ENCODE measurements around the gene TUBGCP3.

Gene TUBGCP3

GRCh38 chr13:112615391-112615790, 27.4 kb upstream of the TUBGCP3 start:
- DNase-seq = no peak

DNA sequence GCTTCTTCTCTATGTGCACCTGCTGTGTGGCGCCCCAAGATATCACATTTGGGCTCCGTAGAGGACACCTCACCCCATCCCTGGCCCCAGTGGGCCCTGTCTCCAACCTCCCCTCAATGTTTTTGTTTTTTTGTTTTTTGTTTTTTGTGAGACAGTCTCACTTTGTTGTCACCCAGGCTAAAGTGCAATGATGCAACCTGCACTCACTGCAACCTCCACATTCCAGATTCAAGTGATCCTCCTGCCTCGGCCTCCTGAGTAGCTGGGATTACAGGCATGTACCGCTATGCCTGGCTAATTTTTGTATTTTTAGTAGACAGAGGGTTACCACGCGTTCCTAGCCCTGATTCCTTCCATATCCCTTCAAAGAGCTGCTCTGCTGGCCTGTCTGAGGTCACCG, 26.9 kb upstream of the TUBGCP3 start:
- DNase-seq = no peak

GRCh38 chr13:112608212-112608611, 20.3 kb upstream of the TUBGCP3 start:
- DNase-seq = no peak

DNA sequence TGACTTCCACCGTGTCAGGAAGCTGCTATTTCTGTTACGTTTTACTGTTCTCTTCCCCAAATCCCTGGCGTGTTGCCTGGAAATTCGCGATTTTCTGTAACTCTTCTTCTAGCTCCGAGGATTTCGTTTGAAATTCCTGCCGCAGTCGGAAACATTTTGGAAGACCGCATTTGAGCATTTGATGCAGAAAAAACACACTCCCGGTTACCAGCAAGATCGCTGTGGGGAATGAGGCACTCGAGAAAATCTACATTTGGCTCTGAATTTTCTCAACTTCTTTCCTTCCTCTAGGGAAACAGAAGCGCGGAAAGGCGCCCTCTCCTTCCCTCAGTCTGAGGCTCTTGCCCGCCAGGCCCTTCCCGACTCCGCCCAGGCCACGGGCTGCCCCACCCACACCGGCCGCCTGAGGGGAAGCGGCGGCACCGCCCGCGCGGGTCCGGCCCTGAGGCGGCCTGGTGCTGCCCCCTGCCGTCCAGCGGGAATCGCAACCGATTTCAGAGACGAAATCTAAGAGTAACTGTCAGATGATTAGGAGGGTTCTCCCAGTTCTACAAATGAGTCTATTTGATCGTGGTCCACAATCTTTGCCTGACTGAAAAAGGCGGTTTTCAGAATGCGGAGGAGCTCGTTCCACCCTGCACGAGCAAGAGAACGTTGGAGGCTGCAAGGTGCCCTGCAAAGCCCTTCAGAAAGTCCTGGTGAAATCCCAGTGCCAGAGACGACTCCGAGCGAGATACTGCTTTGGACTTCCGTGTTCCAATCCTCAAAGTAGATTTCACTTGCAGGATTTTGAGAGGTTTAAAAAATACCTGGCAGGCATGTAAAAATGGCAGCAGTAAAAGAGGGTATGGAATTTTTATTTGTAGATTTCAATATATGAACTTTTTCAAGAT, 18.4 kb upstream of the TUBGCP3 start:
- peak; percentile 89 for DNase-seq

DNA sequence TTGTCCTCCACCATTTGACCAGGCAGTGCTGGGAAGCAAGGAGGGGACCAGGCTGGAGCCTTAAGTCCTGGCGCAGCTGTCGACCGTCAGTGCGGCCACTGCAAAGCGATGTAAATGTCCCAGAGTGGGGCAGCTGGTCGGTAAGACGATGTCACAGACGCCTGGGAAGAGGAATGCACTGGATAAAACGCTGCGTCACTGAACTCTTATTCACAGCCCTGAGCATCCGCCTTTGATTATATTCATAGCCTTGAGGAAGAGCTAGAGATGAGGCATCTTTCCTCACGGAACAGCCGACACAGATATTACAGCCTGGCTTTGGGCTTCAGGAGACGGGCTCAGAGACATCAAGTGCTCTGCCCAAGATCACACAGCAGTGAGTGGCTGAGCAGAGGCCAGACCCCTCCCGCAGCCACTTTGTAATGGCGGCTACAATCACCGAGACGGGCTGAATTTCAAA, 17.6 kb upstream of the TUBGCP3 start:
- DNase-seq = no peak

DNA sequence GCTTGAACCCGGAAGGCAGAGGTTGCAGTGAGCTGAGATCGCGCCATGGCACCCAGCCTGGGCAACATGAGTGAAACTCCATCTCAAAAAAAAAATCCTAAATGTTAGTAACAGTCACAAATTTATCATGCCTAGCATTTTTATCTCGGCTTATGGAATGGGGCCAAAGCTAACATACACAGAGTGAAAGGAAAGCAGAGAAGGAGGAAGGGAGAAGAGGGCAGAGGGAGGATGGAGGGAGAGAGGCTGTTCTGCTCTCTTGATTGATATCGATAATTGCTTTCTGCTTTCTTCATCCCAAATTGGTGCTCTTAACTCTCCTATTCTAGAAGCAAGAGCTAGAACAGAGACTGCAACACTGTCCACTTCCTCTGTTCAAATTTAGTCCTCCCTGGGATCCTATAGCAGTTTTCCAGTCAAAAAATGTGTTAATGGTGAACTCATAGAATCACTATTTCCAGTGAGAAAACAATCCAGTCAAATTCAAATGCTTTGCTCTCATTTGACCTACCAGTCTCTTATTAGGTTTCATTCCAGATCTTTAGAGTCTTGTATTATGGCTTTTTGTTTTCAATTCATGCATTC, 15.8 kb upstream of the TUBGCP3 start:
- DNase-seq = no peak

DNA sequence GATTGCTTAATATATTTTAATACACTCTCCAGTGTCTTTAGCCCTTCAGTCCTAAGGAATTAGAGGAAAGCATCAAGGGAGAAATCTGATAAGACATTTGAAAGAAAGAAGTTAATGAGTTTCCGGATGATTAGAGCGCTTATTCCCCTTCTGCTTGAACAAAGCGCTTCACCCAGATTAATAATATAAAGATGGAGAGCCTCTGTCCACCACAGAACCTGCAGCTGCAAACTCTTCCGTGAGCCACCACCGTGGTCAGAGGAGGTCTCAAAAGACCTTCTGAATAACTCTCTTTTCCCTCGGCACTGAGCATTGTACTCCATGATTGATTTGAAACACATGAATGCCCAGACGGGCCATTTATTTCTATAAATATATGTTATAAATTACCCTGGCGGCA, 14.2 kb upstream of the TUBGCP3 start:
- no peak for DNase-seq

DNA sequence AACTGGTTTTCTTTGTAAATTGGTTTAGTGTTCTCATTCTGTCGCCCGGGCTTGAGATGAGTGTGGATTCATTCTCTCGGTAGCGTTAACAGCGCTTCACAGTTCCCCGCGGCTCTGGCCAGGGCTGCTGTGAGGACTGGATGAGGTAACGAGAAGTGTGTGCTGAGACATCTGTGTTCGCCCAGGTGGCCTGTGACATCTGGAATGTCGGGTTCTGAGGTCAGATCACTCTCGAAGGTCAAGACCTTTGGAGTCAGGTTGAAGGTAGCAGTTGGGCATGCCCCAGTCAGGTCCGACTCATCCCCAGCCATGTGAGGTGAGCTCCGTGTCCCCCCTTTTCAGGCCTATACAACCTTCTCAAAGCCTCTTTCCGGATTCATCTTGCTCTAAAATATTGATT, 13.4 kb upstream of the TUBGCP3 start:
- no peak for DNase-seq

- DNase-seq = no peak
Observed at GRCh38 chr13:112596235-112596634, 8.3 kb upstream of the TUBGCP3 start.

- no peak for DNase-seq
Observed at GRCh38 chr13:112592647-112593046, 4.7 kb upstream of the TUBGCP3 start.

- no peak for DNase-seq
Observed at GRCh38 chr13:112592181-112592580, 4.2 kb upstream of the TUBGCP3 start.

- no peak for DNase-seq
Observed at GRCh38 chr13:112588490-112589297, 741 bp upstream of the TUBGCP3 start.

GRCh38 chr13:112587212-112587763, 665 bp downstream of the TUBGCP3 start:
- DNase-seq = peak; percentile 71

- DNase-seq = no peak
Observed at GRCh38 chr13:112586334-112586960, 1.5 kb downstream of the TUBGCP3 start.

- no peak for DNase-seq
Observed at GRCh38 chr13:112583592-112584277, 4.2 kb downstream of the TUBGCP3 start.

GRCh38 chr13:112582263-112582662, 5.7 kb downstream of the TUBGCP3 start:
- DNase-seq = no peak

DNA sequence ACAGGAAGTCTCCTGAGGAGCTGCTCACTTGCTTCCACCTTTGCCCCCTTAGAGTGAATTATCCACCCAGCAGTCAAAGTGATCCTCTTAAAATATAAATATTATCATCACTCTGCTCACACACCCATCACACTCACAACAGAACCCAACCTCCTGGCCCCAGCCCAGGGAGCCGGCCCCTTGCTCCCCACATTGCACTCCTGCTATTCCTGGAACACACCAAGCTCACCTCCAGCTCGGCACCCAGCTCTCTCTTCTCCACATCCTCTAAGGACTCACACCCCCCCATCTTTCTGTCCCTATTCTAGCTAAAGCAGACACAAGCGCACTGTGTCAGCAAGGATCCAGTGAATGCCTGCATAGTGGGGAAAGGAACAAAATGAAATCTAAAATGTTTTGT, 7.0 kb downstream of the TUBGCP3 start:
- no peak for DNase-seq

DNA sequence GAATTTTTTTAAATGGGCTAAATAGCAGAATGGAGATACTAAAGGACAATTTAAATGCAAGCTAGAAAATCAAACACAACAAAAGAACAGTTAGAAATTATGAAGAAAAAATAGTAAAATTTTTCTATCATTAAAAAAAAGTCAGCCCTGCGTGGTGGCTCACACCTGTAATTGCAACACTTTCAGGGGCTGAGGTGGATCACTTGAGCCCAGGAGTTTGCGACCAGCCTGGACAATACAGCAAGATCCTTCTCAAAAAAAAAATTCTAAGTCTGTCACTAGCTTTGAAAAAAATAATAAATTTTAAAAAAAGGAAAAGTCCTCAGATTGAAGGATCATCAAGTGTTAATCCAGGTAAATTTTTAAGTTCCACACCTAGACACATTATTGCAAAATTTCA, 7.7 kb downstream of the TUBGCP3 start:
- DNase-seq = no peak

- no peak for DNase-seq
Observed at GRCh38 chr13:112579310-112579843, 8.6 kb downstream of the TUBGCP3 start.

DNA sequence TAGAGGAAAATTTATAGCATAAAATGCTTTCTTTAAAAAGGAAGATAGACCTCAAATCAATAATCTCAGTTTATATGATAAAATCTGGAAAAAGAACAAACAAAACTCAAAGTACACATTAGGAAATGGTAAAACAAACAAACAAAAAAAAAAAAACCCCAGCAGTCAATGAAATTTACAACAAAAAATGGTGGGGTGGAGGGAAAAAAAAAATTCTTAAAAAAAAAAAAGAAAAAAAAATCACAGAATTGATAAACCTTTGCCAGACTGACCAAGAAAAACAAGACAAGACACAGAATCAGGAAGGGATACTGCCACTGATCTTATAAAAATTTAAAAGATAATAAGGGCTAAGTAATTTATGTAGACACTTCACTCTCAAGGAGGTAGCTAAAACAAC, 11.2 kb downstream of the TUBGCP3 start:
- DNase-seq = no peak

DNA sequence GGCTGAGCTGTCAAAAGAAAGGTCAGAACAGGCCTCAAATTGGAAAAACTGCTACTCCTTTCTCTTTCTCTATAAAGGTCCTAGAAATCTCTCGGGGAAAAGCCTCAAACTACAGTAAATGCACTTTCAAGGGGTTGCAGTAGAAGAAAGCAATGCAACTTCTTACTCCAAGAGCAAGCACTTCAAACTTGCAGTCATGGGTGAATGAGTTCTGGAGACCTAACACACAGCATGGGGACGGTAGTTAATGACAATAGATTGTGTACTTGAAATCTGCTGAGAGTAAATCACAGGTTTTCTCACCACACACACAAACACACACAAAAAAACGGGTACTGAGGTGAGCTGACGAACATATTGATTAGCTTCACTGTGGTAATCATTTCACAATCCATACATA, 11.8 kb downstream of the TUBGCP3 start:
- no peak for DNase-seq

DNA sequence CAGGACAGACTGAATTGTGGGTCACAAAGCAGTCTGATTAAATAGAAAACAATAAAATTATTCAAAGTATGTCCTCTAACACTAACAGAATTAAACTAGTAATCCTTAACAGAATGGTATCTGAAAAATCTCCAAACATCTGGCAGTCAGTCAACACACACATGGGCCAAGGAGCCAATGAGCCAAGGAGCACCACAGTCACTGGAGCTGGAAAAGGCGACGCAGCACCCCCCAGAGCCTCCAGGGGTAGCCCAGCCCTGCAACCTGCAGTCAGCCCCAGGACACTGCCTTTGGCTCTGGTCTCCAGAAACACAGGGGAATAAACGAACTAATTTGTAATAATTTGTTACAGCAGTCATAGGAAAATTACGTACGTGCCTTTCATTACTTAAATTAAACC, 12.3 kb downstream of the TUBGCP3 start:
- DNase-seq = no peak

Measured in activated naive CD4-positive, alpha-beta T cell treated with anti-CD3 and anti-CD28 coated beads, Interleukin-2, amount 50 U/mL, for 16 hours (primary cell).